Sigmoid colon (tissue), 4 donors: Measurements from ENCODE around the gene HSPB9.

ENCODE experiments used
- EP300 ChIP-seq, 4 donors: sonication (generic); formaldehyde crosslinking; IDR thresholded peaks; one replicate each; pipeline ENCODE4 v1.6.1; 2017; ENCODE audit warnings: antibody characterized with exemption in 4 of 4
- POLR2A ChIP-seq, 2 donors: fragments of 450-650 bp; IDR thresholded peaks; one replicate each; pipeline ENCODE4 v1.6.1; 2016; ENCODE audit warnings: antibody characterized with exemption in 2 of 2, mild to moderate bottlenecking in 2 of 2, moderate library complexity in 2 of 2
- POLR2AphosphoS5 ChIP-seq, 4 donors: sonication (generic); formaldehyde crosslinking; IDR thresholded peaks; one replicate each; pipeline ENCODE4 v1.6.1; 2017; ENCODE audit warnings: antibody characterized with exemption in 4 of 4
- TF ChIP-seq, protein P1 (sequence below), 4 experiments: fragments of 450-650 bp in 3 of 4; fragments of 200-600 bp in 1 of 4; IDR thresholded peaks; one replicate each; pipeline ENCODE4 v1.5.1; 2016 to 2019; ENCODE audit warnings: antibody characterized with exemption in 4 of 4, mild to moderate bottlenecking in 3 of 4, moderate library complexity in 2 of 4

DNA sequence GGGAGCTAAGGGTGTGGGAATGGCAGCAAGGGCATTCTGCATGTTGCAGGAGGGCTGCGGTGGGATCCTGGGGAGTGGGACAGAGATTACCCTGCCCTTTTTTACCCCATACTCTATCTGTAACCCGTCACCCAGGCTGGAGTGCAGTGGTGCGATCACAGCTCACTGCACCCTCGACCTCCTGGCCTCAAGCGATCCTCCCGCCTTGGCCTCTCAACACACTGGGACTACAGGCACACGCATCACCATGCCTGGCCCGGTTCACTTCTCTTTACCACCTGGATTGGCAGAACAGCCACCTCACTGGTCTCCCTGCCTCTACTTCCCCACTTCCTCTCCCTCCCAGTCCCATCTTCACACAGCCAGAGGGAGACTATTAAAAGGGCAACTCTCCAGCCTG is 33.9 kb upstream of the HSPB9 start:
- TF ChIP-seq, protein P1, sequence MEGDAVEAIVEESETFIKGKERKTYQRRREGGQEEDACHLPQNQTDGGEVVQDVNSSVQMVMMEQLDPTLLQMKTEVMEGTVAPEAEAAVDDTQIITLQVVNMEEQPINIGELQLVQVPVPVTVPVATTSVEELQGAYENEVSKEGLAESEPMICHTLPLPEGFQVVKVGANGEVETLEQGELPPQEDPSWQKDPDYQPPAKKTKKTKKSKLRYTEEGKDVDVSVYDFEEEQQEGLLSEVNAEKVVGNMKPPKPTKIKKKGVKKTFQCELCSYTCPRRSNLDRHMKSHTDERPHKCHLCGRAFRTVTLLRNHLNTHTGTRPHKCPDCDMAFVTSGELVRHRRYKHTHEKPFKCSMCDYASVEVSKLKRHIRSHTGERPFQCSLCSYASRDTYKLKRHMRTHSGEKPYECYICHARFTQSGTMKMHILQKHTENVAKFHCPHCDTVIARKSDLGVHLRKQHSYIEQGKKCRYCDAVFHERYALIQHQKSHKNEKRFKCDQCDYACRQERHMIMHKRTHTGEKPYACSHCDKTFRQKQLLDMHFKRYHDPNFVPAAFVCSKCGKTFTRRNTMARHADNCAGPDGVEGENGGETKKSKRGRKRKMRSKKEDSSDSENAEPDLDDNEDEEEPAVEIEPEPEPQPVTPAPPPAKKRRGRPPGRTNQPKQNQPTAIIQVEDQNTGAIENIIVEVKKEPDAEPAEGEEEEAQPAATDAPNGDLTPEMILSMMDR (IDR thresholded peaks at IDR 0.05), result no peak
- no peak for TF ChIP-seq POLR2AphosphoS5 (IDR thresholded peaks at IDR 0.05)
- TF ChIP-seq POLR2A (IDR thresholded peaks at IDR 0.05), result no peak
- no peak for TF ChIP-seq EP300 (IDR thresholded peaks at IDR 0.05)
